Measurements from ENCODE around the gene NDUFV3. TPM values are rescaled to one million over a fixed set of nuclear protein-coding genes. Genes with fewer than 3 reads are reported as not detected.
"Not testable (repeated sequence)": the region's sequence is repeated elsewhere in the genome, so short reads cannot be mapped to it uniquely, and the experiment has no call there.

NDUFV3 gene
- polyA plus RNA-seq, 1 donor from 2014 or later, result 22.7 TPM

DNA sequence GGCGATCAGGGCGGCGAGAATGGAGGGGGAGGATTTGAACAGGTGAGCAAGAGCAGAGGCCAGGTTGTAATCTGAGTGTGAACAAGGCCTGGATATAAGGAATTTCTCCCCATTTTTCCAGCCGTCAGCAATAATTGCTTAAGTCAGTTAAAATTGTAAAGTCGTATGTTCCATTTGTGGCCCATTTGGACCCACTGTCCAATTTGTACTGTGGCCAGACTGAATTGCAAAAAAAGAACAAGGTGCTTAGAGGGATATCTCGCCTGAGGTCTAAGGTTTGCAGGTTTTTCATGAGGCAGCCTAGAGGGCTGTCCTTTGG lies 31.3 kb downstream of the NDUFV3 start:
- Histone ChIP-seq H3K27ac (ENCODE audit: low read length) (no peak overlapping the region), H3K36me3 (ENCODE audit: insufficient read depth, low read length) (no peaks in the 10 kb centered on the region), H3K9me2 (ENCODE audit: insufficient read depth, low read length) (no peaks in the 10 kb centered on the region), H4K20me1 (ENCODE audit: insufficient read depth) (no peaks in the 10 kb centered on the region), H2AFZ (ENCODE audit: low read depth, low read length) (no peak overlapping the region), H3K9me3 (ENCODE audit: low read length) (no peaks in the 10 kb centered on the region), H3K9ac (ENCODE audit: low read length) (no peak overlapping the region), H3K27me3 (ENCODE audit: insufficient read depth, low read depth, low read length) (no peaks in the 10 kb centered on the region), H3K79me2 (replicated peaks; ENCODE audit: insufficient read depth, low read length) (no peaks in the 10 kb centered on the region), H3F3A (ENCODE audit: insufficient read depth, low read length, poor library complexity, severe bottlenecking) (no peaks in the 10 kb centered on the region), H3K4me2 (ENCODE audit: low read length) (no peak overlapping the region), H3K4me3 (ENCODE audit: low read length) (no peak overlapping the region)
- no peak for TF ChIP-seq EP300 (conservative IDR thresholded peaks at IDR 0.05; ENCODE audit: poor library complexity, severe bottlenecking)
- no peak for TF ChIP-seq POLR2AphosphoS5 (IDR thresholded peaks at IDR 0.05)
- no peak for TF ChIP-seq MXI1 (conservative IDR thresholded peaks at IDR 0.05; ENCODE audit: poor library complexity, severe bottlenecking)
- no peak for TF ChIP-seq TAF1 (IDR thresholded peaks at IDR 0.05; ENCODE audit: low read depth)
- TF ChIP-seq, protein P1, sequence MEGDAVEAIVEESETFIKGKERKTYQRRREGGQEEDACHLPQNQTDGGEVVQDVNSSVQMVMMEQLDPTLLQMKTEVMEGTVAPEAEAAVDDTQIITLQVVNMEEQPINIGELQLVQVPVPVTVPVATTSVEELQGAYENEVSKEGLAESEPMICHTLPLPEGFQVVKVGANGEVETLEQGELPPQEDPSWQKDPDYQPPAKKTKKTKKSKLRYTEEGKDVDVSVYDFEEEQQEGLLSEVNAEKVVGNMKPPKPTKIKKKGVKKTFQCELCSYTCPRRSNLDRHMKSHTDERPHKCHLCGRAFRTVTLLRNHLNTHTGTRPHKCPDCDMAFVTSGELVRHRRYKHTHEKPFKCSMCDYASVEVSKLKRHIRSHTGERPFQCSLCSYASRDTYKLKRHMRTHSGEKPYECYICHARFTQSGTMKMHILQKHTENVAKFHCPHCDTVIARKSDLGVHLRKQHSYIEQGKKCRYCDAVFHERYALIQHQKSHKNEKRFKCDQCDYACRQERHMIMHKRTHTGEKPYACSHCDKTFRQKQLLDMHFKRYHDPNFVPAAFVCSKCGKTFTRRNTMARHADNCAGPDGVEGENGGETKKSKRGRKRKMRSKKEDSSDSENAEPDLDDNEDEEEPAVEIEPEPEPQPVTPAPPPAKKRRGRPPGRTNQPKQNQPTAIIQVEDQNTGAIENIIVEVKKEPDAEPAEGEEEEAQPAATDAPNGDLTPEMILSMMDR (IDR thresholded peaks at IDR 0.05; ENCODE audit: poor library complexity, severe bottlenecking), result no peak
- TF ChIP-seq, protein P2, sequence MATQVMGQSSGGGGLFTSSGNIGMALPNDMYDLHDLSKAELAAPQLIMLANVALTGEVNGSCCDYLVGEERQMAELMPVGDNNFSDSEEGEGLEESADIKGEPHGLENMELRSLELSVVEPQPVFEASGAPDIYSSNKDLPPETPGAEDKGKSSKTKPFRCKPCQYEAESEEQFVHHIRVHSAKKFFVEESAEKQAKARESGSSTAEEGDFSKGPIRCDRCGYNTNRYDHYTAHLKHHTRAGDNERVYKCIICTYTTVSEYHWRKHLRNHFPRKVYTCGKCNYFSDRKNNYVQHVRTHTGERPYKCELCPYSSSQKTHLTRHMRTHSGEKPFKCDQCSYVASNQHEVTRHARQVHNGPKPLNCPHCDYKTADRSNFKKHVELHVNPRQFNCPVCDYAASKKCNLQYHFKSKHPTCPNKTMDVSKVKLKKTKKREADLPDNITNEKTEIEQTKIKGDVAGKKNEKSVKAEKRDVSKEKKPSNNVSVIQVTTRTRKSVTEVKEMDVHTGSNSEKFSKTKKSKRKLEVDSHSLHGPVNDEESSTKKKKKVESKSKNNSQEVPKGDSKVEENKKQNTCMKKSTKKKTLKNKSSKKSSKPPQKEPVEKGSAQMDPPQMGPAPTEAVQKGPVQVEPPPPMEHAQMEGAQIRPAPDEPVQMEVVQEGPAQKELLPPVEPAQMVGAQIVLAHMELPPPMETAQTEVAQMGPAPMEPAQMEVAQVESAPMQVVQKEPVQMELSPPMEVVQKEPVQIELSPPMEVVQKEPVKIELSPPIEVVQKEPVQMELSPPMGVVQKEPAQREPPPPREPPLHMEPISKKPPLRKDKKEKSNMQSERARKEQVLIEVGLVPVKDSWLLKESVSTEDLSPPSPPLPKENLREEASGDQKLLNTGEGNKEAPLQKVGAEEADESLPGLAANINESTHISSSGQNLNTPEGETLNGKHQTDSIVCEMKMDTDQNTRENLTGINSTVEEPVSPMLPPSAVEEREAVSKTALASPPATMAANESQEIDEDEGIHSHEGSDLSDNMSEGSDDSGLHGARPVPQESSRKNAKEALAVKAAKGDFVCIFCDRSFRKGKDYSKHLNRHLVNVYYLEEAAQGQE (IDR thresholded peaks at IDR 0.05; ENCODE audit: borderline replicate concordance), result no peak
- TF ChIP-seq SMC3 (conservative IDR thresholded peaks at IDR 0.05; ENCODE audit: poor library complexity), result no peak
- TF ChIP-seq EZH2 (IDR thresholded peaks at IDR 0.05; ENCODE audit: borderline replicate concordance, insufficient read depth, low read length, poor library complexity, severe bottlenecking), result no peak
- no peak for TF ChIP-seq RAD21 (conservative IDR thresholded peaks at IDR 0.05)

DNA sequence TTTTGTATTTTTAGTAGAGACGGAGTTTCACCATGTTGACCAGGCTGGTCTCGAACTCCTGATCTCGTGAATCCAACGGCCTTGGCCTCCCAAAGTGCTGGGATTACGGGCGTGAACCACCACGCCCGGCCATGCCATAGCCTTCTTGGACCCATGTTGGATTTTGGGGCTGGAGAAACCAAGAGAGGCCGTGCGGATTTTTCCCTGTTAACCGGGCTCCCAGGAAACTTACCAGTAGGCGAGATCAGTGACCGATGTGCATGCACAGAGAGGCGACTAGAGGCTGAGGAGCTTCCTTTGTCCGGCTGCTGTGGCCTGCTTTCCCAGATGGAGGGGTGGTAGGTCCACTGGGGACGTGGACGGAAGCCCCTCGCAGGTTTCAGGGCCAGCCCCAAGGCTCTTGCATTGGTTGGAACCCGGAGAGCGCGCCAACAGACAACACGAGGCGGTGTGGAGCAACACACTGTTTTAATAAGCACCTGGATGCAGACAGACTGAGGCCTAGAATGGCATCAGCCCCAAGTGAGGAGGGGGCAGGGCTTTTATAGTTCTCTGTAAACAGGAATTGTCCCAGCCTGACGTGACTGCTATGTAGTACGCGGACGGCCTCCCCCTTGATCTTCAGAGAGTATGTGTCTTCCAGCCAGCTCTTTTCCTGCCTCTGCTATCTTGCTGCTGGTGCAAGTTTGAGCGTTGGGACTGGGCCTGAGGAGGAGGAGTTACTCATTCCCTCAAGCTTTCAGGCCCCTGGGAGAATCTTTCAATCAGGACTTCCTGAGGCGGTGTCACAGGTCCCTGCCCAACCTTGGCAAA lies 32.2 kb downstream of the NDUFV3 start, which contains the start of gene ERVH48-1:
Gene ERVH48-1, minus strand, starts transcription at position 517 of the 813 bp plus-strand sequence. CDS start 6,624 bp downstream, outside the sequence.
- no peaks in the 10 kb centered on the region for H3K9me2 ChIP-seq (ENCODE audit: insufficient read depth, low read length)
- no peaks in the 10 kb centered on the region for H3F3A ChIP-seq (ENCODE audit: insufficient read depth, low read length, poor library complexity, severe bottlenecking)
- no peaks in the 10 kb centered on the region for H3K36me3 ChIP-seq (ENCODE audit: insufficient read depth, low read length)
- H3K27ac ChIP-seq (ENCODE audit: low read length), result no peak within 1 kb of the TSS
- no peak within 1 kb of the TSS for H3K9ac ChIP-seq (ENCODE audit: low read length)
- TF ChIP-seq RAD21 (conservative IDR thresholded peaks at IDR 0.05), result no peak
- H3K4me2 ChIP-seq (ENCODE audit: low read length), result no peak within 1 kb of the TSS
- H2AFZ ChIP-seq (ENCODE audit: low read depth, low read length), result no peak within 1 kb of the TSS
- no peak within 1 kb of the TSS for H3K4me3 ChIP-seq (ENCODE audit: low read length)
- H3K9me3 ChIP-seq (ENCODE audit: low read length), result no peaks in the 10 kb centered on the region
- H3K79me2 ChIP-seq (replicated peaks; ENCODE audit: insufficient read depth, low read length), result no peaks in the 10 kb centered on the region
- H3K27me3 ChIP-seq (ENCODE audit: insufficient read depth, low read depth, low read length), result no peaks in the 10 kb centered on the region
- no peaks in the 10 kb centered on the region for H4K20me1 ChIP-seq (ENCODE audit: insufficient read depth)

DNA sequence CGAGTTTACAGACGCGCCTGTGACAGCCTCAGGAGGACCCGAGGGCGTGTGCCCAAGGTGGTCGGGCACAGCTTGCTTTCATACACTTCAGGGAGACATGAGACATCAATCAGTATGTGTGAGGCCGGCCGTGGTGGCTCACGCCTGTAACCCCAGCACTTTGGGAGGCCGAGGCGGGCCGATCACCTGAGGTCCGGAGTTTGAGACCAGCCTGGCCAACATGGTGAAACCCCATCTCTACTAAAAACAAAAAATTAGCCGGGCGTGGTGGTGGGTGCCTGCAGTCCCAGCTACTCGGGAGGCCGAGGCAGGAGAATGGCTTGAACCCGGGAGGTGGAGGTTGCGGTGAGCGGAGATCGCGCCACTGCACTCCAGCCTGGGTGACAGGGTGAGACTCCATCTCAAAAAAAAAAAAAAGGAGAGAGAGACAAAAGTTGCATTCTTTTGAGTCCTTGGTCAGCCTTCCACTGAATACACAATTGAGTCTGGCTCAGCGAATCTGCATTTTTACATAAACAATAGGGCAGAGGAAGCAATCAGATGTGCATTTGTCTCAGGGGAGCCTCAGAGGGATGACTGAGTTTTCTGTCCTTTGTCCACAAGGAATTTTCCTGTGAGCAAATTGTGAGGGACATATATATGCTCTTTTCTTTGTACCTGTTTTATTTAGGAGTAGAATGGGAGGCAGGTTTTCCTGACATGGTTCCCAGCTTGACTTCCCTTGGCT lies 34.5 kb downstream of the NDUFV3 start:
- not testable (repeated sequence) for H3K4me3 ChIP-seq (ENCODE audit: low read length); H3K79me2 ChIP-seq (replicated peaks; ENCODE audit: insufficient read depth, low read length)

More for the DNA sequence above, 34.5 kb downstream of the NDUFV3 start:
- not testable (repeated sequence) for H3K9me2 ChIP-seq (ENCODE audit: insufficient read depth, low read length); H3K27ac ChIP-seq (ENCODE audit: low read length); H3K9ac ChIP-seq (ENCODE audit: low read length); H3K27me3 ChIP-seq (ENCODE audit: insufficient read depth, low read depth, low read length); H4K20me1 ChIP-seq (ENCODE audit: insufficient read depth); H3K9me3 ChIP-seq (ENCODE audit: low read length); H3K36me3 ChIP-seq (ENCODE audit: insufficient read depth, low read length); H3F3A ChIP-seq (ENCODE audit: insufficient read depth, low read length, poor library complexity, severe bottlenecking); H2AFZ ChIP-seq (ENCODE audit: low read depth, low read length); H3K4me2 ChIP-seq (ENCODE audit: low read length)

Measured in neural cell (in vitro differentiated cells).